Activated CD4-positive, alpha-beta T cell treated with anti-CD3 and anti-CD28 coated beads, Interleukin-2, amount 50 U/mL, for 1 hour (primary cell): ENCODE results near the gene NUDT13.
"Not testable (repeated sequence)": the region's sequence is repeated elsewhere in the genome, so short reads cannot be mapped to it uniquely, and the experiment has no call there.

Experiments used
- DNase-seq: peaks from one replicate; pipeline ENCODE4 v3.0.0-alpha.2; 2020

The NUDT13 gene

GRCh38 chr10:73106301-73106700 is 4.0 kb upstream of the NUDT13 start:
- no peak for DNase-seq

- DNase-seq = not testable (repeated sequence)
Observed at GRCh38 chr10:73109248-73109652, 1.0 kb upstream of the NUDT13 start.

DNA sequence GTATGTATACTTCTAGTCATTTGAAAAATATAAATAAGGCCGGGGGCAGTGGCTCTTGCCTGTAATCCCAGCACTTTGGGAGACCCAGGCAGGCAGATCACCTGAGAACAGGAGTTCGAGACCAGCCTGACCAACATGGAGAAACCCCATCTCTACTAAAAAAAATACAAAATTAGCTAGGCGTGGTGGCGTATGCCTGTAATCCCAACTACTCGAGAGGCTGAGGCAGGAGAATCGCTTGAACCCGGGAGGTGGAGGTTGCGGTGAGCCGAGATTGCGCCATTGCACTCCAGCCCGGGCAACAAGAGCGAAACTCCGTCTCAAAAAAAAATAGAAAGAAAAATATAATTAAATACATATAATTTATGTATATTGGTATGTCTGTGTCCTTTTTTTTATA is 1.8 kb downstream of the NUDT13 start:
- DNase-seq = not testable (repeated sequence)

DNA sequence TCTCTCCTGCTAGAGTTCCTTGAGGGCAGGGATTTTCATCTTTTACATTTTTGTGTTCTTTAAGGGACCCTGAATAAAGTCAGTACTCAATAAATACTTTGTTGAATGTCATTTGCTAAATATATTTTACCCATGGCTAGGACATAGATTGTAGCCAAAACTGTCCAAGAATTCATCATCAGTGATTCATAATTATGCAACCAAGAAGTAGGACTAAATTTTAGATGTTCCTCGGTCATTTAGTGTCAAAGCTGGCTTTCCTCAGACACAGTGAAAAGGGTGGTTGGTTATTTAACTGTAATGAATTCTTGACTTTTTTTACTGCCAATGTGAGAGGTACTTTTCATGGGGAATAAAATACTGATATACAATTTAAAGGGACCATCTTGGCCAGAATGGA is 3.3 kb downstream of the NUDT13 start:
- no peak for DNase-seq

GRCh38 chr10:73116017-73116416 is 5.8 kb downstream of the NUDT13 start:
- DNase-seq = no peak

DNA sequence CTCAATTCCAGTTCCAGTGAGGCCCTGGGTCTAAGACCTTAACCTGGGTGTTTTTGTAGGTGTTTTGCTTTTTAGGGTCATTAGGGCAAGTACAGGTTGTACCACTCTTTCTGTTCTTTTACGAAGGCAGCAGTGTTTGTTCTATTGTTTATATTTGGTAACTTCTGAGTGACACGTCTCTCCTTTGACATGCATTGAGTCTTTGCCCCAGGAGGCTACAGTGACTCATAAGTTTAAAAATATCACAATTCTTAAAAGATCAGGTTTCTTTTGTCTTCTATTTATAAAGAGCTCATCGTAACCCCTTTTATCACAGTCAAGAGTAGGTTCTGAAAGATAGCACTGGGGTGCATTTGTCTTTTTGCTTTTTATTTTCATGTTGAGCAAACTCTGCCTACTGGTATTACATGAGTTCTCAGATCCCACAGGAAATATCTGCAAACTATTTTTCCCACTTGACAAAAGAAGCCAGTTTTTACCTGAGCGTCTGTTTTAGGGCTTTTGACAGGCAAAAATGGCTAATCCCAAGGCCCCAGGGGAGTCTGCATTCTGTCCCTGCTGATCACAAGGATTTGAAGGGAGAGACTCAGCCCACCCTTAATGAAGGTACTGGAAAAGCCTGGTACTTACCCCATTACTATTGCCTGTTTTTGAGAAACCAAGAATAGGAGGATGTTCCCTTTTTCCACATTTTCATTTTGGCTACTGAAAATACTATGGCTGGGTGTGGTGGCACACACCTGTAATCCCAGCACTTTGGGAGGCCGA is 7.9 kb downstream of the NUDT13 start:
- no peak for DNase-seq

- no peak for DNase-seq
Observed at GRCh38 chr10:73119457-73119856, 9.2 kb downstream of the NUDT13 start.

DNA sequence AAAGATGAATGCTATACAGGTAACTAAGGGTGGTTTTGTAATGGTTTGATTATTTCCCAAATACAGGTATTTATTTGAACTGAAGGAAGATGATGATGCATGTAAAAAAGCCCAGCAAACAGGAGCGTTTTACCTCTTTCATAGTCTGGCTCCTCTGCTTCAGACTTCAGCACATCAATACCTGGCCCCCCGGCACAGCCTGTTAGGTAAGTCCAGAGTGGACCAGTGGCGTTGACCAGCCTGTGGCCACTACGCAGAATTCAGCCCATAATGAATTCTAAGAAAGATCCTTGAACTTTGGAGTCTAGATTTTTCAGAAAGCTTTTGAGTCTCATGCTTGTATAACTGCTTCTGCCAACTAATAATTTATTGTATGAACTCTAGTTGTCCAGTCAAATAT is 9.7 kb downstream of the NUDT13 start:
- DNase-seq = no peak

DNA sequence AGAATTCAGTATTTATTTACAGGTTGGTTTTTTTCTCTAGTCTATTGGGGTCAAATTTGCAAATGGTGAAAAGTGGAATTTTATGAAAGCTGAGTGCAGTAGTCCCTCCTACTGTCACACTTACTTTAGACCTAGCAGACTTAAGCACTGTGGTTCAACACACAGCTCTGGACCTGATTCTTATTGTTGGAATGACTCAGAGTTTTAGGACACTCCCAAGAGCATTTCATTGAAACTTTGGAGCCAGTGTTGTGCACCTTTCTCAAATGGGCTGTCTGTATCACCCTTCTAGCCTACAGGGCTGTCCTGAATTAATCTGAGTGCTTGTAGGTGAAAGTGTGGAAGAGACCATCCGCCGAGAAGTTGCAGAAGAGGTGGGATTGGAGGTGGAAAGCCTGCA is 16.1 kb downstream of the NUDT13 start:
- DNase-seq = no peak

DNA sequence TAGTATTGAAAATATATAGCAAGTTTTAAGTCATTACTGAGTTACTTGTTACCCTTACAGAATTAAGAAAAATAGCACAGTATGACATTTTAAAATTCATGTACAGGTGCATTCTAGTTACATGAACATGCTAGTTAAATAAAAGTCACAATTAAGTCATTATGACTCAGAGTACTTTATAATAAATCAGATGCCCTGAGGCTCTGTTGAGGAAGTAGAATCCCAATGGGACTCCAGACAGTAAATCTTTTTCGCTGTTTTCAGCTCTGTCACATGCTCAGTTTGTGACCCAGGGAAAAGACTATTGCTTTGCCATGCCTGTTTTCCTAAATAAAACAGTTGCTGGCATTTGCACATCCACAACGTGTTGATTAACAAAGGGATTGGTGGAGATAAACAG is 21.0 kb downstream of the NUDT13 start:
- DNase-seq = no peak

- DNase-seq = no peak
Observed at GRCh38 chr10:73131913-73132686, 21.8 kb downstream of the NUDT13 start.

- DNase-seq = no peak
Observed at GRCh38 chr10:73134727-73135126, 24.5 kb downstream of the NUDT13 start.

- no peak for DNase-seq
Observed at GRCh38 chr10:73136627-73137026, 26.4 kb downstream of the NUDT13 start.

- no peak for DNase-seq
Observed at GRCh38 chr10:73139251-73139650, 29.0 kb downstream of the NUDT13 start.

GRCh38 chr10:73141603-73142002 is 31.3 kb downstream of the NUDT13 start:
- DNase-seq = no peak

- DNase-seq = not testable (repeated sequence)
Observed at GRCh38 chr10:73150633-73151413, 40.6 kb downstream of the NUDT13 start.

DNA sequence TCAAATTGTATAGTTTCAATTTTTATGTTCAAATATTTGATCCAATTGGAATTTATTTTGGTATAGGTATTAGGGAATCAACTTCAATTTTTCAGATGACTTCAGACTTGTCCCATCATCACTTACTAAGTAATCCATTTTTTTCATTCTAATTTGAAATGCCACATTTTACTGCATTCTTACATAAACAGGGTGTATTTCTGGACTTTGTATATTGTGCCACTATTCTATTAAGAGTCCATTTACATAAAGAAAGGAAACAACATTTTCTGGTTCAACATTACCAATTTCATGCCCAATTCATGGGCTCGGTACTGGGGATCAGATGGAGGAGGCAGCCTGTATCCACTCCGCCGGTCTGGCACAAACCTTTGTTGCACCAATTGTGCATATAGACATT is 41.8 kb downstream of the NUDT13 start:
- DNase-seq = no peak

GRCh38 chr10:73156054-73156453 is 45.8 kb downstream of the NUDT13 start:
- no peak for DNase-seq

GRCh38 chr10:73159038-73159648 is 48.9 kb downstream of the NUDT13 start:
- DNase-seq = peak; percentile 60

DNA sequence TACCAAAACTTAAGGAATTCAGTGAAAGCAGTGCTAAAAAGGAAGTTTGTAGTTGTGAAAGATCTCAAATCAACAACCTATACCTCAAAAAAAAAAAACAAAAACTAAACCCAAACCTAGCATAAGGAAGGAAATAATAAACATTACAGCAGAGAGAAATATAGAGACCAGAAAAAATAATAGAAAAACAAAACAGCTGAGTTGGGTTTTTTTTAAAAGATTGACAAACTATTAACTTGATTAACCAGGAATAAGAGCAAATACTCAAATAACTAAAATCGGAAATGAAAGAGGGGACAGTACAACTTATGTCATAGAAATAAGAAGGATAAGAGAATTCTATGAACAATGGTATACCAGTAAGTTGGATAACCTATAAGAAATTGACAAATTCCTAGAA is 50.8 kb downstream of the NUDT13 start:
- no peak for DNase-seq

GRCh38 chr10:73161662-73162061 is 51.4 kb downstream of the NUDT13 start:
- no peak for DNase-seq

GRCh38 chr10:73163096-73163495 is 52.8 kb downstream of the NUDT13 start:
- DNase-seq = no peak

DNA sequence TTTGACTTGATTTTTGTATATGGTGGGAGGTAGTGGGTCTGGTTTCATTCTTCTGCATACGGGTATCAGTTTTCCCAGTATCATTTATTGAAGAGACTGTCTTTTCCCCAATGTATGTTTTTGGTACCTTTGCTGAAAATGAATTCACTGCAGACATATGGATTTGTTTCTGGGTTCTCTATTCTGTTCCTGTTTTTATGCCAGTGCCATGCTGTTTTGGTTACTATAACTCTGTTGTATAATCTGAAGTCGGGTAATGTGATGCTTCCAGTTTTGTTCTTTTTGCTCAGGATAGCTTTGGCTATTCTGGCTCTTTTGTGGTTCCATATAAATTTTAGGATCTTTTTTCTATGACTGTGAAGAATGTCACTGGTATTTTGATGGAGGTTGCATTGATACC is 56.7 kb downstream of the NUDT13 start:
- no peak for DNase-seq
